Astrocyte (in vitro differentiated cells and primary cell): ENCODE measurements around the gene PIAS1. TPM values are rescaled to one million over a fixed set of nuclear protein-coding genes. Genes with fewer than 3 reads are reported as not detected.

Experiments used
- DNase-seq: peaks from one replicate; pipeline ENCODE4 v3.0.0-alpha.2; 2010; ENCODE audit warnings: low read depth
- FAIRE-seq: peaks from 2 replicates; lab custom pipeline; 2011; peaks lifted over from hg19 to GRCh38; lab: Jason Lieb, UNC
- H2AFZ ChIP-seq: 2 replicates; pipeline ENCODE4 v1.6.0; 2012; ENCODE audit warnings: low read depth, low read length, inconsistent platforms
- H3K27ac ChIP-seq: 2 replicates; pipeline ENCODE4 v1.5.1; 2011; ENCODE audit warnings: low read depth, low read length, inconsistent platforms
- H3K27me3 ChIP-seq: 2 replicates; pipeline ENCODE4 v1.6.0; 2011; ENCODE audit warnings: low read length, inconsistent platforms; ENCODE audit not compliant: insufficient read depth
- H3K36me3 ChIP-seq: 2 replicates; pipeline ENCODE4 v1.5.1; 2011; ENCODE audit warnings: low read length, inconsistent platforms; ENCODE audit not compliant: insufficient read depth
- H3K4me1 ChIP-seq: 2 replicates; pipeline ENCODE4 v1.5.1; 2011; ENCODE audit warnings: low read length, inconsistent platforms; ENCODE audit not compliant: insufficient read depth
- H3K4me2 ChIP-seq: 2 replicates; pipeline ENCODE4 v1.6.0; 2012; ENCODE audit warnings: low read length, inconsistent platforms
- H3K4me3 ChIP-seq: 2 replicates; pipeline ENCODE4 v1.5.1; 2011; ENCODE audit warnings: low read depth, mild to moderate bottlenecking, low read length, inconsistent platforms; ENCODE audit not compliant: insufficient read depth
- H3K79me2 ChIP-seq: 2 replicates; pipeline ENCODE4 v1.6.0; 2012; ENCODE audit warnings: mild to moderate bottlenecking, low read length, inconsistent platforms; ENCODE audit not compliant: insufficient read depth
- H3K9ac ChIP-seq: 2 replicates; pipeline ENCODE4 v1.6.0; 2012; ENCODE audit warnings: mild to moderate bottlenecking, low read length, inconsistent platforms
- H3K9me3 ChIP-seq: 2 replicates; pipeline ENCODE4 v1.5.1; 2012; ENCODE audit warnings: low read depth, mild to moderate bottlenecking, low read length, inconsistent platforms; ENCODE audit not compliant: insufficient read depth
- H4K20me1 ChIP-seq: 2 replicates; pipeline ENCODE4 v1.6.0; 2012; ENCODE audit warnings: low read length, inconsistent platforms; ENCODE audit not compliant: insufficient read depth
- H3K27ac Mint-ChIP-seq: one replicate; pipeline ENCODE4 v1.8.0; 2021; ENCODE audit warnings: mild to moderate bottlenecking, mixed read lengths; ENCODE audit not compliant: unreplicated experiment
- H3K27me3 Mint-ChIP-seq: one replicate; pipeline ENCODE4 v1.8.0; 2021; ENCODE audit warnings: low read depth, mixed read lengths; ENCODE audit not compliant: unreplicated experiment
- H3K36me3 Mint-ChIP-seq: one replicate; pipeline ENCODE4 v1.8.0; 2021; ENCODE audit warnings: low read depth, mixed read lengths; ENCODE audit not compliant: unreplicated experiment
- H3K4me1 Mint-ChIP-seq: one replicate; pipeline ENCODE4 v1.8.0; 2021; ENCODE audit warnings: low read depth, mixed read lengths; ENCODE audit not compliant: unreplicated experiment
- H3K4me3 Mint-ChIP-seq: one replicate; pipeline ENCODE4 v1.8.0; 2021; ENCODE audit warnings: mild to moderate bottlenecking, moderate library complexity, mixed read lengths; ENCODE audit not compliant: unreplicated experiment
- H3K9me3 Mint-ChIP-seq: one replicate; pipeline ENCODE4 v1.8.0; 2021; ENCODE audit warnings: mild to moderate bottlenecking, mixed read lengths; ENCODE audit not compliant: unreplicated experiment
- CTCF ChIP-seq: IDR thresholded peaks from 2 replicates; pipeline ENCODE4 v1.5.1; 2011; ENCODE audit warnings: low read depth, mild to moderate bottlenecking, inconsistent platforms, low read length, moderate library complexity; ENCODE audit not compliant: insufficient read depth
- EZH2 ChIP-seq: IDR thresholded peaks from 2 replicates; pipeline ENCODE4 v1.6.1; 2012; ENCODE audit warnings: mild to moderate bottlenecking, low read length, inconsistent platforms; ENCODE audit not compliant: insufficient read depth
- total RNA-seq: library from RNA; stranded (reverse); gene quantifications from 2 replicates; pipeline ENCODE4 v1.2.1, GENCODE V29; 2021

Gene PIAS1
- total RNA-seq, 1 donor from 2014 or later, result 30.2 TPM

- no peaks in the 10 kb centered on the region for H3K36me3 Mint-ChIP-seq
- H3K4me1 Mint-ChIP-seq, result no peaks in the 10 kb centered on the region
- no peaks in the 10 kb centered on the region for H3K36me3 ChIP-seq
- no peaks in the 10 kb centered on the region for H3K4me1 ChIP-seq
- DNase-seq (no peak), FAIRE-seq (no peak)
- no peak overlapping the region for H3K4me3 Mint-ChIP-seq
- H3K27me3 ChIP-seq, result peaks cover 6% of the 10 kb centered on the region
- H3K9me3 ChIP-seq, result no peaks in the 10 kb centered on the region
- no peak overlapping the region for H3K27ac ChIP-seq
- no peaks in the 10 kb centered on the region for H4K20me1 ChIP-seq
- no peak overlapping the region for H3K27ac Mint-ChIP-seq
- peaks cover 2% of the 10 kb centered on the region for H3K27me3 Mint-ChIP-seq
- H3K79me2 ChIP-seq, result no peaks in the 10 kb centered on the region
- H3K9ac ChIP-seq, result no peak overlapping the region
- no peak overlapping the region for H3K4me3 ChIP-seq
- no peak overlapping the region for H2AFZ ChIP-seq
- H3K9me3 Mint-ChIP-seq, result peaks cover 10% of the 10 kb centered on the region
- no peak overlapping the region for H3K4me2 ChIP-seq
- TF ChIP-seq CTCF (no peak), EZH2 (no peak)
These were observed 15.9 kb upstream of the PIAS1 start for GRCh38 chr15:68038246-68038645.

GRCh38 chr15:68040144-68040543, 14.0 kb upstream of the PIAS1 start:
- H3K9me3 ChIP-seq, result no peaks in the 10 kb centered on the region
- no peak overlapping the region for H3K27ac Mint-ChIP-seq
- no peaks in the 10 kb centered on the region for H3K36me3 ChIP-seq
- H3K9ac ChIP-seq, result no peak overlapping the region
- no peak overlapping the region for H3K4me3 ChIP-seq
- H3K9me3 Mint-ChIP-seq, result peaks cover 10% of the 10 kb centered on the region
- H3K27ac ChIP-seq, result no peak overlapping the region
- no peak for DNase-seq
- no peaks in the 10 kb centered on the region for H3K27me3 Mint-ChIP-seq
- H3K79me2 ChIP-seq, result no peaks in the 10 kb centered on the region
- FAIRE-seq, result no peak
- no peaks in the 10 kb centered on the region for H3K4me1 Mint-ChIP-seq
- TF ChIP-seq EZH2 (no peak), CTCF (no peak)
- no peak overlapping the region for H3K4me3 Mint-ChIP-seq
- peaks cover 4% of the 10 kb centered on the region for H3K27me3 ChIP-seq
- H3K4me1 ChIP-seq, result no peaks in the 10 kb centered on the region
- H3K36me3 Mint-ChIP-seq, result no peaks in the 10 kb centered on the region
- H3K4me2 ChIP-seq, result no peak overlapping the region
- H4K20me1 ChIP-seq, result no peaks in the 10 kb centered on the region
- H2AFZ ChIP-seq, result no peak overlapping the region

GRCh38 chr15:68042156-68042854, 11.8 kb upstream of the PIAS1 start:
- Mint-ChIP-seq H3K27me3 (no peaks in the 10 kb centered on the region), H3K4me3 (no peak overlapping the region), H3K9me3 (peaks cover 9% of the 10 kb centered on the region), H3K27ac (no peak overlapping the region), H3K4me1 (no peaks in the 10 kb centered on the region), H3K36me3 (no peaks in the 10 kb centered on the region)
- Histone ChIP-seq H3K9ac (no peak overlapping the region), H4K20me1 (no peaks in the 10 kb centered on the region), H3K9me3 (peaks cover 8% of the 10 kb centered on the region), H3K79me2 (no peaks in the 10 kb centered on the region), H3K27me3 (peaks cover 3% of the 10 kb centered on the region), H3K4me3 (no peak overlapping the region), H3K36me3 (no peaks in the 10 kb centered on the region), H2AFZ (no peak overlapping the region), H3K27ac (no peak overlapping the region), H3K4me1 (no peaks in the 10 kb centered on the region), H3K4me2 (no peak overlapping the region)
- no peak for DNase-seq
- FAIRE-seq, result no peak
- TF ChIP-seq EZH2, result no peak
- no peak for TF ChIP-seq CTCF
